MM.1S (cell line): Measurements from ENCODE around the gene GALNT6.

Experiments
- EZH2 ChIP-seq: fragments of 300-600 bp; sonication (generic); optimal IDR thresholded peaks from 2 replicates; pipeline ENCODE3; 2017; ENCODE audit warnings: low read depth, mild to moderate bottlenecking, antibody characterized with exemption, low read length, mixed read lengths
- EZH2phosphoT487 ChIP-seq: fragments of 300-600 bp; sonication (generic); IDR thresholded peaks from 2 replicates; pipeline ENCODE4 v1.6.1; 2018; ENCODE audit warnings: antibody characterized with exemption, low read length
- TF ChIP-seq, protein P1 (sequence below): fragments of 300-600 bp; sonication (generic); IDR thresholded peaks from 2 replicates; pipeline ENCODE4 v1.5.1; 2016; ENCODE audit warnings: antibody characterized with exemption, low read length, mixed read lengths

DNA sequence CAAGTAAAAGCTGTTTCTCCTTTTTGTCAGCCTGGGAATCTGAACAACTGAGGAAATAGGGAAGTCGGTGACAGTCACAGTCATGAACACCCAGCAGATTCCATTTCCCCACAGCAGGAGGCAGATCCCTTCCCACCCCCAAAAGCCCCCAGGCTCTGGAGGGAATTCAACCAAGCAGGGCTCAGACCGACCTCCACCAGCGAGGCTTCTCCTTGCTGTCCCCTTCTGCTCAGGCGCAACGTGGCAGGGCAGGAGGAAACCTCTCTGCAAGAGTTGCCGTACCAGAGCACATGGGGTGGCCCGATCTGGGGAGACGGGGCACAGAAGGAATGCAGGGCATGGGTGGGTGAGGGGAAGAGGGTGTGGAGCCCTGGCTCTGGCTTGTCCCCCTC is 319 bp downstream of the GALNT6 start:
- TF ChIP-seq, protein P1, sequence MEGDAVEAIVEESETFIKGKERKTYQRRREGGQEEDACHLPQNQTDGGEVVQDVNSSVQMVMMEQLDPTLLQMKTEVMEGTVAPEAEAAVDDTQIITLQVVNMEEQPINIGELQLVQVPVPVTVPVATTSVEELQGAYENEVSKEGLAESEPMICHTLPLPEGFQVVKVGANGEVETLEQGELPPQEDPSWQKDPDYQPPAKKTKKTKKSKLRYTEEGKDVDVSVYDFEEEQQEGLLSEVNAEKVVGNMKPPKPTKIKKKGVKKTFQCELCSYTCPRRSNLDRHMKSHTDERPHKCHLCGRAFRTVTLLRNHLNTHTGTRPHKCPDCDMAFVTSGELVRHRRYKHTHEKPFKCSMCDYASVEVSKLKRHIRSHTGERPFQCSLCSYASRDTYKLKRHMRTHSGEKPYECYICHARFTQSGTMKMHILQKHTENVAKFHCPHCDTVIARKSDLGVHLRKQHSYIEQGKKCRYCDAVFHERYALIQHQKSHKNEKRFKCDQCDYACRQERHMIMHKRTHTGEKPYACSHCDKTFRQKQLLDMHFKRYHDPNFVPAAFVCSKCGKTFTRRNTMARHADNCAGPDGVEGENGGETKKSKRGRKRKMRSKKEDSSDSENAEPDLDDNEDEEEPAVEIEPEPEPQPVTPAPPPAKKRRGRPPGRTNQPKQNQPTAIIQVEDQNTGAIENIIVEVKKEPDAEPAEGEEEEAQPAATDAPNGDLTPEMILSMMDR = no peak
- TF ChIP-seq EZH2 (no peak), EZH2phosphoT487 (no peak)
